Measurements from ENCODE around the gene PITPNM3.

PITPNM3 gene

GRCh38 chr17:6478486-6478885 lies 77.9 kb downstream of the PITPNM3 start:
- H3K27me3 ChIP-seq (replicated peaks): no peaks in the 10 kb centered on the region
- no peaks in the 10 kb centered on the region for H3K36me3 ChIP-seq (replicated peaks)
- H3K27ac ChIP-seq: no peak overlapping the region
- no peak overlapping the region for H3K4me3 ChIP-seq (ENCODE audit: low read depth, low read length)
- in situ Hi-C loops (cut with HindIII; ENCODE audit: low pct_ligation_motif_present, low sequenced_read_pairs): no loop called here
- no peak for DNase-seq
- no peak for TF ChIP-seq CTCF (IDR thresholded peaks at IDR 0.05; ENCODE audit: low read depth, low read length, missing control alignments)

- Histone ChIP-seq H3K4me3 (ENCODE audit: low read depth, low read length) (no peak overlapping the region), H3K27ac (no peak overlapping the region), H3K36me3 (replicated peaks) (no peaks in the 10 kb centered on the region), H3K27me3 (replicated peaks) (no peaks in the 10 kb centered on the region)
- no peak for DNase-seq
- no peak for TF ChIP-seq CTCF (IDR thresholded peaks at IDR 0.05; ENCODE audit: low read depth, low read length, missing control alignments)
- in situ Hi-C loops (cut with HindIII; ENCODE audit: low pct_ligation_motif_present, low sequenced_read_pairs): no loop called here
These were observed 78.4 kb downstream of the PITPNM3 start for GRCh38 chr17:6477831-6478383.

- Histone ChIP-seq H3K27me3 (replicated peaks) (no peaks in the 10 kb centered on the region), H3K27ac (no peak overlapping the region), H3K36me3 (replicated peaks) (no peaks in the 10 kb centered on the region), H3K4me3 (ENCODE audit: low read depth, low read length) (no peak overlapping the region)
- no peak for DNase-seq
- no peak for TF ChIP-seq CTCF (IDR thresholded peaks at IDR 0.05; ENCODE audit: low read depth, low read length, missing control alignments)
- in situ Hi-C loops (cut with HindIII; ENCODE audit: low pct_ligation_motif_present, low sequenced_read_pairs): no loop called here
These were observed 79.6 kb downstream of the PITPNM3 start for GRCh38 chr17:6476810-6477179.

GRCh38 chr17:6476076-6476809 lies 80.1 kb downstream of the PITPNM3 start:
- in situ Hi-C loops (cut with HindIII; ENCODE audit: low pct_ligation_motif_present, low sequenced_read_pairs): no loop called here
- H3K4me3 ChIP-seq (ENCODE audit: low read depth, low read length): no peak overlapping the region
- no peaks in the 10 kb centered on the region for H3K36me3 ChIP-seq (replicated peaks)
- no peak for DNase-seq
- H3K27ac ChIP-seq: no peak overlapping the region
- TF ChIP-seq CTCF (IDR thresholded peaks at IDR 0.05; ENCODE audit: low read depth, low read length, missing control alignments): no peak
- no peaks in the 10 kb centered on the region for H3K27me3 ChIP-seq (replicated peaks)

GRCh38 chr17:6475411-6475810 lies 80.9 kb downstream of the PITPNM3 start:
- DNase-seq: no peak
- no peak for TF ChIP-seq CTCF (IDR thresholded peaks at IDR 0.05; ENCODE audit: low read depth, low read length, missing control alignments)
- Histone ChIP-seq H3K36me3 (replicated peaks) (no peaks in the 10 kb centered on the region), H3K4me3 (ENCODE audit: low read depth, low read length) (no peak overlapping the region), H3K27me3 (replicated peaks) (no peaks in the 10 kb centered on the region), H3K27ac (no peak overlapping the region)
- in situ Hi-C loops (cut with HindIII; ENCODE audit: low pct_ligation_motif_present, low sequenced_read_pairs): no loop called here

GRCh38 chr17:6474906-6475305 lies 81.4 kb downstream of the PITPNM3 start:
- in situ Hi-C loops (cut with HindIII; ENCODE audit: low pct_ligation_motif_present, low sequenced_read_pairs): no loop called here
- TF ChIP-seq CTCF (IDR thresholded peaks at IDR 0.05; ENCODE audit: low read depth, low read length, missing control alignments): no peak
- no peak for DNase-seq
- Histone ChIP-seq H3K36me3 (replicated peaks) (no peaks in the 10 kb centered on the region), H3K4me3 (ENCODE audit: low read depth, low read length) (no peak overlapping the region), H3K27ac (no peak overlapping the region), H3K27me3 (replicated peaks) (no peaks in the 10 kb centered on the region)
